Naive B cell (primary cell): ENCODE data around the gene PTPN13. TPM values are rescaled to one million over a fixed set of nuclear protein-coding genes. Genes with fewer than 3 reads are reported as not detected.

Experiments used
- ATAC-seq, 2 donors: fragments of 150-1000 bp; cut with Tn5 transposase; 2 replicates each; pipeline ENCODE4 v1.10.0; 2021; ENCODE audit warnings: low read depth in 2 of 2, mild to moderate bottlenecking in 2 of 2, moderate library complexity in 2 of 2
- DNase-seq: peaks from one replicate; pipeline ENCODE4 v3.0.0; 2022
- H3K27ac Mint-ChIP-seq, 6 donors: one replicate each; pipeline ENCODE4 v1.8.0; 2020 to 2022; ENCODE audit warnings: mild to moderate bottlenecking in 6 of 6, mixed read lengths in 6 of 6, moderate library complexity in 5 of 6, inconsistent platforms in 2 of 6
- H3K27me3 Mint-ChIP-seq, 3 donors: one replicate each; pipeline ENCODE4 v1.8.0; 2021 to 2022; ENCODE audit warnings: mixed read lengths in 3 of 3, mild to moderate bottlenecking in 1 of 3
- H3K36me3 Mint-ChIP-seq, 2 donors: one replicate each; pipeline ENCODE4 v1.8.0; 2020 to 2022; ENCODE audit warnings: mixed read lengths in 2 of 2, inconsistent platforms in 1 of 2, mild to moderate bottlenecking in 1 of 2
- H3K4me1 Mint-ChIP-seq, 3 donors: one replicate each; pipeline ENCODE4 v1.8.0; 2020 to 2022; ENCODE audit warnings: mixed read lengths in 3 of 3, inconsistent platforms in 1 of 3, mild to moderate bottlenecking in 1 of 3, moderate library complexity in 1 of 3
- H3K4me3 Mint-ChIP-seq, 8 donors: one replicate each; pipeline ENCODE4 v1.8.0; 2020 to 2022; ENCODE audit warnings: mild to moderate bottlenecking in 8 of 8, mixed read lengths in 8 of 8, moderate library complexity in 8 of 8, inconsistent platforms in 2 of 8
- H3K9me3 Mint-ChIP-seq, 7 donors: one replicate each; pipeline ENCODE4 v1.8.0; 2020 to 2022; ENCODE audit warnings: mixed read lengths in 7 of 7, mild to moderate bottlenecking in 5 of 7, inconsistent platforms in 2 of 7, moderate library complexity in 1 of 7
- polyA plus RNA-seq, 6 donors: library from polyadenylated mRNA; unstranded; fragments of 300-500 nt; fragmentation: Illumina TruSeq; gene quantifications; one replicate each; pipeline ENCODE4 v1.2.3, GENCODE V29; 2021; ENCODE audit warnings: low read depth in 6 of 6

The PTPN13 gene
- polyA plus RNA-seq, 6 donors from 2014 or later = not detected

DNA sequence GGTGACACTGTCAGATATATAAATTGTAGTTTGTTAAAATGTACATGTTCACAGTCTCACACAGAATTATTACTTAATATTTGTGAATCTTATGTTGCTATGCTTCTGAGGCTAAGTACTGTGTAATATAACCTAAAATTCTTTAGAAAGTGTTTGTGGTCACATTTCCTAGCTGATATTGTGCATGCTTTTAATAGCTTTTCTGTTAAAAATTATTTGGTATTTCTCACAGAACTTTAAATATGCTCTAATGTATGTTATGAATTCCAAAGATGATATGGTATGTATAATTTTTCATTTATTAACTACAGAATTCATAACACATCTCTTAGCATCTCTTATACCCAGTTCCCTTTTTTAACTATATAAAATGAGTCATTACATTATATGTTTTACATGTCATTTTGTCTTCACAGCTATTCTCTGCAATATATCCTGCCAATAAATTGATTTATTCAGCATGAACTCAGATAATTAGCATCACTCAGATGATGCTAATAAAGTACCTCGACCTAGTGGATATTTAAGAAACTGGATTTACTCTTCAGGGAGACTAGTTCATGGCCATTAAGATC is 9.3 kb downstream of the PTPN13 start:
- Mint-ChIP-seq H3K27me3 (no peaks in the 10 kb centered on the region), H3K4me3 (no peak overlapping the region), H3K36me3 (no peaks in the 10 kb centered on the region), H3K9me3 (no peaks in the 10 kb centered on the region), H3K27ac (no peak overlapping the region), H3K4me1 (no peaks in the 10 kb centered on the region)
- no peak for DNase-seq
- no peak for ATAC-seq

DNA sequence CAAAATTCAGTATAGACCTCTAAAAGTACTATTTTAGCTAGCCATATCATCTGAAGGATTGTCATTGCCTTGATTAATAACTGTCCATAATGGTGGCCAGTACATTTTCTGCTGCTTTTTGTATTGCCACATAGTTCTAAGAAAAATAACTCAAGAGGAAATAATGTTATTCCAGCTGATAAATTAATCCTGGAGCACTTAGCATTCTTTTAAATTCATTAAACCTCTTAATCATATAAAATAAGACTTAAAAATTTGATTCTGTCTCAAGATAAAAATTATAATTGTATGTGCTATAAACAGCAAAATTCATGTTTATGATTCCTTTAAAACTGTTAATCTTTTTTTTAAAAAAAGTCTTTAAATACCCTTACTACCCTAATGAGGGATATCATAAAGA is 12.7 kb downstream of the PTPN13 start:
- H3K27ac Mint-ChIP-seq = no peak overlapping the region
- no peaks in the 10 kb centered on the region for H3K27me3 Mint-ChIP-seq
- no peak for ATAC-seq
- H3K4me1 Mint-ChIP-seq = no peaks in the 10 kb centered on the region
- no peaks in the 10 kb centered on the region for H3K36me3 Mint-ChIP-seq
- H3K9me3 Mint-ChIP-seq = no peaks in the 10 kb centered on the region
- DNase-seq = no peak
- H3K4me3 Mint-ChIP-seq = no peak overlapping the region

DNA sequence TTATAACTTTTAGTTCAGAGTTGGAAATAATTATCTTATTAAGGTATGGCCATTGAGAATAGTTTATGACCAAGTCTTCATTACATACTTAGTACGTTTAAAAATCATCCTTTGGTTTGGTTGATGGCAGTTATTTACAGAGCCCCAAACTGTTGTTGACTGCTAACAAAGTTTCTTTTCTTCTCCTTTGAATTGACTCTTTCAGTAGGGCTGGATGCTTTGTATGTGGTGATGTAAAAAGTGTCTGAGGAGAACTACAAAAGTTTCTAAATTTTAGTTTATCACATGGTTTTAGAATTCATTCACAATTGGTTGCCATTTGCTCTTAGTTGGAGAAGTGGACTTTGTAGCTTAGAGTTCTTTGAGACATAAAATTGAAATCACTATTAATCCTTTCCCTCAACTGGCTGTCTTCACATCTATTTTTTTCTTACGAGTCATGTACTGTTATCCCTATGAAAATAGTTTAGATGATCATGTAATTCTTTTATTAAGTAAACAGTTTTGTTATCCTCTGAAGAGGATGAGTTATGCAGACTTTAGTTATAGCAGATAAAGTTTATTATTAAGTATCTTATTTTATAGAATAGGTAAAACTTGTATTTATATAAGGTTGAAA is 14.8 kb downstream of the PTPN13 start:
- no peak overlapping the region for H3K27ac Mint-ChIP-seq
- H3K4me1 Mint-ChIP-seq = no peaks in the 10 kb centered on the region
- no peak overlapping the region for H3K4me3 Mint-ChIP-seq
- no peaks in the 10 kb centered on the region for H3K9me3 Mint-ChIP-seq
- no peaks in the 10 kb centered on the region for H3K27me3 Mint-ChIP-seq
- ATAC-seq (no peak), DNase-seq (no peak)
- no peaks in the 10 kb centered on the region for H3K36me3 Mint-ChIP-seq

DNA sequence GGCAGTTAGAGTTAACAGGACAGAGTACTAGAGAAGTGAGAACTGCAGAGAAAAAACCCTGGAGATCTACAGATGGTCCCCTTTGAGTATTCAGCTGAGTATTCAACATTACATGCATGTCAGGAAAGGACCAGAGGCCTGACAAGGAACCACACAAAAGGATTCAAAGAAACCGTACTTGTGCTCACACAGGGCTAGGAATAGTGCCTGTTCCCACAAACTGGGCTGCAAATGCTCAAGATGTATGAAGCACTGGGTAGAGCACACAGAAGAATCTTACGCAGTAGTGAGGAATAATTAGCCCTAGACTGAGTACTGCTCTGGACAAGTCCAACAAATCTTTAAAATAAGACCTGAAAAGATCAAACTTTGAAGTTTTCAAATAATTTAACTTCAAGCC is 17.6 kb downstream of the PTPN13 start:
- Mint-ChIP-seq H3K4me1 (no peaks in the 10 kb centered on the region), H3K4me3 (no peak overlapping the region), H3K36me3 (no peaks in the 10 kb centered on the region), H3K9me3 (peaks cover 0 to 2% (median 0%) of the 10 kb centered on the region in 7 donors), H3K27ac (no peak overlapping the region), H3K27me3 (no peaks in the 10 kb centered on the region)
- ATAC-seq = no peak
- no peak for DNase-seq

DNA sequence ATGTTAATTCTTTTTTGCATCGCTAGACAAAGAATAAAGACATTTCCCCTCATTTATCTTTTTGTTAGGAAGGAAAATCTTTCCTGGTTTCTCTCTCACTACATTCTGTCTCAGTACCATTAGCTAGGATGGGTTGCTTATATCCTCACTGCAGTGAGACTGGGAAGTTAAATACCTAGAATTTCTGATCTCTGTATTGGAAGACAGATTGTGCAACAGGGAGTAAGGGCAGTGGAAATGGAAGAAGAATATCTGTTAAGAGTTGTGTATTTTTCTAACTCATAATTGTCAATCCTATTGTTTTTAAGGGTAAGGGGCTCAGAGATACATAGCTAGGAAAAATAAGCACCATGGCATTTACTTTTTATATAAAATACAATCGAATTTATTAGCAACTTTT is 19.6 kb downstream of the PTPN13 start:
- no peaks in the 10 kb centered on the region for H3K4me1 Mint-ChIP-seq
- H3K36me3 Mint-ChIP-seq = no peaks in the 10 kb centered on the region
- H3K27ac Mint-ChIP-seq = no peak overlapping the region
- no peaks in the 10 kb centered on the region for H3K27me3 Mint-ChIP-seq
- peaks cover 0 to 3% (median under 1%) of the 10 kb centered on the region in 7 donors for H3K9me3 Mint-ChIP-seq
- no peak for ATAC-seq
- DNase-seq = no peak
- H3K4me3 Mint-ChIP-seq = no peak overlapping the region

DNA sequence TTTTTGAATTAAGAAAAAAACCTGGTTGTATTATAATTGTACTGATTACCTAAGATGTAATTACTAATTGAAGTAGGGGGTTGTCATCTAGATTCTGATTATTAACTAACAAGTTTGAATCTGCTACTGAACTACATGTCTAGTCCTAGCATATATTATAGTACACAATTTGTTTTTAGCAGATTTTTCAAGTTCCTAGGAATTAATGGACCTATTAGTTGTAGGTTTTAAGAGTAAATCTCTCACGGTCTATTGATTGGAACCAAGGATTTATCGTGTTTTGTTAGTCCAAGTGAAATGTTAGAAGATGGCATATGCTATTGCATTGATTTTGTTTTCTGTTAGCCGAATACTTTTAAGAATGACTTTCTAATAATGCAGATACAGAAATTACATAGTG is 20.8 kb downstream of the PTPN13 start:
- H3K4me1 Mint-ChIP-seq = no peaks in the 10 kb centered on the region
- peaks cover 0 to 5% (median 3%) of the 10 kb centered on the region in 7 donors for H3K9me3 Mint-ChIP-seq
- no peak overlapping the region for H3K27ac Mint-ChIP-seq
- no peaks in the 10 kb centered on the region for H3K36me3 Mint-ChIP-seq
- ATAC-seq = no peak
- no peak overlapping the region for H3K4me3 Mint-ChIP-seq
- no peaks in the 10 kb centered on the region for H3K27me3 Mint-ChIP-seq
- DNase-seq = no peak

DNA sequence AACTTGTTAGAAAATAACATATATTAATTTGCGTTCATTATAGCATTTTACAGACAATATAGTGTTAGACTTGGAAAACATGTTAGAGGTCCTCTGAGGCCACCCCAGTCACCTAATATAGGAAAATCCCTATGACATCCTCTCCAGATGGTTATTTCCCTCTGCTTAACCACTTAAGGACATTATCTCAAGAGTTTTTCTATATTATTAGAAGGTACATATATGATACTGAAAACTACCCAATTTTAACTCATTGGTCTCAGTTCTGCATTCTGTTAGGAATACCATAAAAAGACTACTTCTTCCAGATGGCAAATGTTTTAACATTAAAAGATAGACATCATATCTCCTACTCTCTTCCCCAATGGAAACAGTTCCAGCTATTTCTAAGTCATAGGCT is 21.4 kb downstream of the PTPN13 start:
- DNase-seq = no peak
- ATAC-seq = no peak
- Mint-ChIP-seq H3K36me3 (no peaks in the 10 kb centered on the region), H3K9me3 (peaks cover 0 to 5% (median 3%) of the 10 kb centered on the region in 7 donors), H3K27me3 (no peaks in the 10 kb centered on the region), H3K4me1 (no peaks in the 10 kb centered on the region), H3K27ac (no peak overlapping the region), H3K4me3 (no peak overlapping the region)

DNA sequence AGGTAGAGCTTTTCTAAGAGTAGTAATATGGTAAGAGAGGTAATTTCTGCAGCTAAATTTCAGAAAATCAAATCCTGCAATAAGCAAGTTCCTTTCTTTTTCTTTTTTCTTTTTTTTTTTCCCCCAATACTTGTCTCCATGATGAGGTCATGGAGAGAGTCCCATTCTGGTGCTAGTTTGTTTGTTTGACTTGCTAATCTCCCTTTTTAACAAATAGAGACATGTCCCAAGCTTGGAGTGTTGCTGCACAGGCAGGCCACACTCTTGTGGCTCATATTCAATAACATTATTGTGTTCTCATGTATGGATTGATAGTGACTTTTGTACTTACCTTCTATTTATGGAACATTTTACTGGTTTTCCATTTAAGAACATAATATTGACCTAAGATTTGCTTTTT is 25.5 kb downstream of the PTPN13 start:
- no peak for ATAC-seq
- Mint-ChIP-seq H3K36me3 (no peaks in the 10 kb centered on the region), H3K4me1 (no peaks in the 10 kb centered on the region), H3K9me3 (peaks cover 0 to 5% (median 3%) of the 10 kb centered on the region in 7 donors), H3K27ac (no peak overlapping the region), H3K27me3 (peaks cover 0 to 9% (median 4%) of the 10 kb centered on the region in 3 donors), H3K4me3 (no peak overlapping the region)
- DNase-seq = no peak

DNA sequence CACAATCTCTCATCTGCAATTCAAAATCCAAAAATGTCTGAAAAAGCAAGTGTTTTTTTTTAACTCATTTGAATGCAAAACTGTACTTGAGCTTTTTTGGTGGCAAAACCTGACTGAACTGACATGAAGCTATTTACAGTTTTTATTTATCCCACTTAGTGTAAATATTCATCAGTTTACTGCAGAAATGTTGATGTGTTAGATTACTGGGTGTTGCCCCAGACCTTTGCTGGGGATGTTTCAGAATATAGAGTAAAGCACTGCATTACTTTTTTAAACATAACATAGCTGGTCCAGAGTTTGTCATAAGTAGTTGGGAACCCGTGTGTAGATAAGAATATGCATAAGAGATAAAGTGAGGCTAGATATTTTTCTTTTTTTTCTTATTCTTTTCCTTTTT is 27.3 kb downstream of the PTPN13 start:
- H3K9me3 Mint-ChIP-seq = peaks cover 0 to 4% (median 3%) of the 10 kb centered on the region in 7 donors
- no peaks in the 10 kb centered on the region for H3K4me1 Mint-ChIP-seq
- ATAC-seq (no peak), DNase-seq (no peak)
- no peak overlapping the region for H3K4me3 Mint-ChIP-seq
- no peak overlapping the region for H3K27ac Mint-ChIP-seq
- no peaks in the 10 kb centered on the region for H3K36me3 Mint-ChIP-seq
- peaks cover 0 to 9% (median 4%) of the 10 kb centered on the region in 3 donors for H3K27me3 Mint-ChIP-seq

DNA sequence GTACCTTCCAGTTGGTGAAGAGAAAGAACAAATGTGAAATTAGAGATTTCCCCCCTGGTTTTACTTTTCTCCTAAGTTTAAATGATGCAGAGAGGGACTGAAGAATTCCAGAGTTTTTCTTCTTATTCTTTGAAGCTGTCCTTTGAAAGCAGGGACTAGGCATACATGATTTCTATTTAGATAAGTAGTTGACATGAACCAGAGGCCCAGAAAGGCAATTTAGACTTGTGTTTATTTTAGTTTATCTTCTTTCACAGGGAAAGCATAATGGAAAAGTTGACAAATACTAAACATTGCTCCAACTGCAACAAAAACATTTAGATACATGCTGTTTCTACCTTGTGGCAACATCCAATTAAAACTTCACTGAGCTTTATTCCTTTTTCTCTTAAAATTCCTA is 32.0 kb downstream of the PTPN13 start:
- H3K4me3 Mint-ChIP-seq = no peak overlapping the region
- H3K27me3 Mint-ChIP-seq = peaks cover 0 to 9% (median 4%) of the 10 kb centered on the region in 3 donors
- H3K36me3 Mint-ChIP-seq = no peaks in the 10 kb centered on the region
- H3K9me3 Mint-ChIP-seq = no peaks in the 10 kb centered on the region
- H3K4me1 Mint-ChIP-seq = no peaks in the 10 kb centered on the region
- H3K27ac Mint-ChIP-seq = no peak overlapping the region
- DNase-seq (no peak), ATAC-seq (no peak)

DNA sequence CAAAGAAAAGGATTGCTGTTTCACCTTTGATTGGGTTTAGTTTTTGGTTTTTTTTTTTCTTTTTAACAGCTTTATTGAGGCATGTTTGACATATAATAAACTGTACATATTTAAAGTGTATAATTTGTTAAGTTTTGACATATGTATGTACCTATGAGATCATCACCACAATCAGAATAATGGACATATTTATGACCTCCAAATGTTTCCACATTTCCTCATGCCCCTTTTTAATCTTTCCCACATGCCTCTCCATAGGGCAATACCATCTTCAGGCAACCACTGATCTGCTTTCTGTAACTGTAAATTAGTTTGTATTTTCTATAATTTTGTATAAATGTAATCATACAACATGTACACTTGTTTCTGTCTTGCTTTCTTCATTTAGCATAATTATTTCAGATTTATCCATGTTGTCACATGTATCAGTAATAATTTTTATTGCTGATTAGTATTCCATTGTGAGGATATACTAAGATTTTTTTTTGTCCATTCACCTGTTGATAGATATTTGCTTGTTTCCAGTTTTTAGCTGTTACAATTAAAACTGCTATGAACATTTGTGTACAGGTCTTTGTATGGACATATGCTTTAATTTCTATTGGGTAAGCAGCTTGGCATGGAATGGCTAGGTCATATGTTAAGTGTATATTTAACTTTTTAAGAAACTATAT is 33.5 kb downstream of the PTPN13 start:
- no peak overlapping the region for H3K27ac Mint-ChIP-seq
- H3K27me3 Mint-ChIP-seq = peaks cover 0 to 9% (median 0%) of the 10 kb centered on the region in 3 donors
- H3K4me3 Mint-ChIP-seq = no peak overlapping the region
- H3K36me3 Mint-ChIP-seq = no peaks in the 10 kb centered on the region
- ATAC-seq (no peak), DNase-seq (no peak)
- no peaks in the 10 kb centered on the region for H3K9me3 Mint-ChIP-seq
- H3K4me1 Mint-ChIP-seq = no peaks in the 10 kb centered on the region

DNA sequence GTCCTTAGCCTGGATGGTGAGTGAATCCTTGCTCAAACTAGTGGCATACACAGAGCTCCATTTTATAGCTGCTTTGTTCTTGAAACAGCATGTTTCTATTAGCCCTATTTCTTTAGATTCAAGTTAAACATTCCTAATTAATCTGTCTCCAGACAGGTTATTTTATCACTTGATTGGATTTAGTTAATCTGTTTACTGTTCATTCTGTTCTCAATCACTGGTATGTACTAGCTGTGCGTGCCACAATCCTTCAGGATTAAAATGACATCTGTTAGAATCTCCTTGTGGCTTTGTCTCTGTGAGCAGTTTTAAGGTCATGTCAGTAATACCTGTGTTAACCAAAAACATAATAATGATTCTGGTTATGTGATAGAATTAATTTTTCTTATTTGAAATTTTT is 36.5 kb downstream of the PTPN13 start:
- Mint-ChIP-seq H3K36me3 (peaks cover 0 to 5% of the 10 kb centered on the region in 2 donors), H3K27me3 (peaks cover 0 to 5% (median 5%) of the 10 kb centered on the region in 3 donors), H3K9me3 (peaks cover 0 to 5% (median 1%) of the 10 kb centered on the region in 7 donors), H3K4me1 (no peaks in the 10 kb centered on the region), H3K27ac (no peak overlapping the region), H3K4me3 (no peak overlapping the region)
- DNase-seq (no peak), ATAC-seq (no peak)

DNA sequence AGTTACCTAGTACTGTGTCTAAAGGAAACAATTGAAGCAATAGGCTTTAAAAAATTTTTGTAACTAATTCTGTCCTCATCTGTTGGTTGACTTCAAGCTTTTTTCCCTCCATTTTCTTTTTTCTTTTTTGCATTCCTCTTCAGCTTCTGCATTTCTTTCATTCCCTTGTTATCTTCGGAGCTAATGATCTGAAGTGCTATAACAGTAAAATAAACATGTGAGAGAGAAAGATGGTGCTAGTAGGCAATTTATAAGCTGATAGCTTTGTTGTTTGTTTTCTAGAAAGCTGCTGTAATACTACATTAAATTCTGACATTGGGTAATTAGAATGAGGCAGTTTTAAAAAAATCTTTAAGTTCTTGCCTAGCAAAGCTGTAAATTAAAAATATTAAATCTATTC is 37.1 kb downstream of the PTPN13 start:
- Mint-ChIP-seq H3K4me3 (no peak overlapping the region), H3K4me1 (no peaks in the 10 kb centered on the region), H3K27ac (no peak overlapping the region), H3K36me3 (peaks cover 0 to 9% of the 10 kb centered on the region in 2 donors), H3K27me3 (peaks cover 0 to 5% (median 5%) of the 10 kb centered on the region in 3 donors), H3K9me3 (peaks cover 0 to 9% (median 3%) of the 10 kb centered on the region in 7 donors)
- DNase-seq (no peak), ATAC-seq (no peak)

DNA sequence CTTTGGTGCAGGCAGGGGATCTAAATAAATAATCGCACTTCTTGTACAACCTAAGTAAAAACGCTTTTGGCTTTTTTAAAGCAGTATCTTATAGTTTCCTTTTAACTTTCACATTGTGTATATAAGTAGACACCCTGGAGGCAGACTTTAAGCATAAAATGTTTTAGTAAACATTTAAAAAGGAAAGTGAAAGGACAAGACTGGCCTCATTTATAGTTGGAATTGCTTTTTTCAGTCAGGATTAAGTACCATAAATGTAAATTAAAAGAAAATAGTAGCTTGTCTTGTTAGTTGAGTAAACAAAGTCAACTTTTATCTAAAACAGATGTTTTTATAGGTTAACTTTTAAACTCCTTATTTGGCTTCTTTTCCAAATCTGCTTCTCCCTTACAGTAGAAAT is 39.7 kb downstream of the PTPN13 start:
- Mint-ChIP-seq H3K36me3 (peaks cover 0 to 9% of the 10 kb centered on the region in 2 donors), H3K4me1 (no peaks in the 10 kb centered on the region), H3K27me3 (peaks cover 4 to 5% (median 5%) of the 10 kb centered on the region in 3 donors), H3K9me3 (peaks cover 0 to 9% (median 4%) of the 10 kb centered on the region in 7 donors), H3K27ac (no peak overlapping the region), H3K4me3 (no peak overlapping the region)
- ATAC-seq (no peak), DNase-seq (no peak)
